GM10266 (cell line): ENCODE measurements around the gene PLPPR5.

Experiments
- DNase-seq: peaks from one replicate; pipeline ENCODE4 v3.0.0; 2012; ENCODE audit errors: extremely low spot score
- TF ChIP-seq, protein P1 (sequence below): IDR thresholded peaks from 2 replicates; pipeline ENCODE4 v1.5.1; 2012; ENCODE audit warnings: mild to moderate bottlenecking, low read depth; ENCODE audit not compliant: control insufficient read depth, insufficient read depth; ENCODE audit errors: missing control alignments

Gene PLPPR5

DNA sequence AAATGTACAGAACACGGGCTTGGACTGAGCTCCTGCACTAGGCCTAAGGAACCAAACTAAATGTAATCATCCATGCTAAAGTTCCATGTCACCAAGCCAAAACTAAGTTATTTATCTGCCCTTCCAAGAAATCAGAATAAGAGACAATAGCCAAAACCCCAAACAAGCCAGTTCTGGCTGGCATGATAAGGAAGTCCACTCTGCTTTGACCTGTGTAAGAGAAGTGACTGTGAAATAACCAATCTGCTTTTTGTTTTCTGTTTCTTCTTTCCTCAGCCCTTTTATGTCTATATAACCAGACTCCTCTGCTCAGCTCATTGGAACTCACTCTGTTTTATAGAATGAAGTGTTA, 15.1 kb downstream of the PLPPR5 start:
- TF ChIP-seq, protein P1, sequence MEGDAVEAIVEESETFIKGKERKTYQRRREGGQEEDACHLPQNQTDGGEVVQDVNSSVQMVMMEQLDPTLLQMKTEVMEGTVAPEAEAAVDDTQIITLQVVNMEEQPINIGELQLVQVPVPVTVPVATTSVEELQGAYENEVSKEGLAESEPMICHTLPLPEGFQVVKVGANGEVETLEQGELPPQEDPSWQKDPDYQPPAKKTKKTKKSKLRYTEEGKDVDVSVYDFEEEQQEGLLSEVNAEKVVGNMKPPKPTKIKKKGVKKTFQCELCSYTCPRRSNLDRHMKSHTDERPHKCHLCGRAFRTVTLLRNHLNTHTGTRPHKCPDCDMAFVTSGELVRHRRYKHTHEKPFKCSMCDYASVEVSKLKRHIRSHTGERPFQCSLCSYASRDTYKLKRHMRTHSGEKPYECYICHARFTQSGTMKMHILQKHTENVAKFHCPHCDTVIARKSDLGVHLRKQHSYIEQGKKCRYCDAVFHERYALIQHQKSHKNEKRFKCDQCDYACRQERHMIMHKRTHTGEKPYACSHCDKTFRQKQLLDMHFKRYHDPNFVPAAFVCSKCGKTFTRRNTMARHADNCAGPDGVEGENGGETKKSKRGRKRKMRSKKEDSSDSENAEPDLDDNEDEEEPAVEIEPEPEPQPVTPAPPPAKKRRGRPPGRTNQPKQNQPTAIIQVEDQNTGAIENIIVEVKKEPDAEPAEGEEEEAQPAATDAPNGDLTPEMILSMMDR = no peak
- DNase-seq = no peak

DNA sequence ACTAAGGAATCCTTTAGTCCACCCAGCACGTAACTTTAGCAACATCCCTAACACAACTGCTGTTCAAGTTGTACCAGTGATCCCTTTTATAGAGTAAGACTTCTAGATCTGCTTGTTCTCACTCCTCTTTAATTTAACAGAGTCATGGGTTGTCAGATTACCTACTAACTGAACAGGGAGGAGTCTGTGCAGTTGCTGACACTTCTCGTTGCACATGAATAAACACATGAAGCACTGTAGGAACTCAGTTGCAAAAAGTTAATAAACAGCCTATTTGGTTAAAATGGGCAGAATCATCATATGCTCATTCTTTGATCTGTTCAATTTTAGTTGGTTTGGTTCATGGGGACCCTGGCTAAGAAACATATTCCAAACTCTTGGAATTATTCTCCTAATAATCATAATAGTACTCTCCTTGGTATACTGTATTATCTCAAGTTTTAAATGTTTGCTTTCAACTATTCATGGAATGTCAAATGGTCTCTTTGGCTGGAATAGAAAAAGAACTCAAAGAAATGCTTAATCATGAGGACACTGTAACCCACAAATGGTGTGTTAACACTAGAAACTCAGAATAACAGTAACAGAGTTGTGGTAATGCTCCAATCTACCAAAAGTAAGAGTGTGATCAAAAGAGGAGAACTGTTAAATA, 15.6 kb downstream of the PLPPR5 start:
- TF ChIP-seq, protein P1 = no peak
- no peak for DNase-seq

DNA sequence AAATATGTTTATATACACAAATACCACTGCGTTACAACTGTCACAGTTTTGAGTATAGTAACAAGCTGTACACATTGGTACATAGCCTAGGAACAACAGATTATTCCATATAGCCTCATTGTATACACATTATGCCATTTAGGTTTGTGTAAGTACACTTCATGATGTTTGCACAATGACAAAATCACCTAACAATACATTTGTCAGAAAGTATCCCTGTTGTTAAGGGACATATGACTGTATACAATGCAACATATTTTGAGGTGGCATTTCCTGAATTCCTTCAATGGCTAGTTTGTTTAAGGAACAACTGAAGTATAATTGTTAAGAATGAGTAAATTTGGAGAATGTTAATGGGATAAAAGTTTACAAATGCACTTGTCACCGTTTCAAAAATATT, 19.0 kb downstream of the PLPPR5 start:
- no peak for DNase-seq
- TF ChIP-seq, protein P1 = no peak

DNA sequence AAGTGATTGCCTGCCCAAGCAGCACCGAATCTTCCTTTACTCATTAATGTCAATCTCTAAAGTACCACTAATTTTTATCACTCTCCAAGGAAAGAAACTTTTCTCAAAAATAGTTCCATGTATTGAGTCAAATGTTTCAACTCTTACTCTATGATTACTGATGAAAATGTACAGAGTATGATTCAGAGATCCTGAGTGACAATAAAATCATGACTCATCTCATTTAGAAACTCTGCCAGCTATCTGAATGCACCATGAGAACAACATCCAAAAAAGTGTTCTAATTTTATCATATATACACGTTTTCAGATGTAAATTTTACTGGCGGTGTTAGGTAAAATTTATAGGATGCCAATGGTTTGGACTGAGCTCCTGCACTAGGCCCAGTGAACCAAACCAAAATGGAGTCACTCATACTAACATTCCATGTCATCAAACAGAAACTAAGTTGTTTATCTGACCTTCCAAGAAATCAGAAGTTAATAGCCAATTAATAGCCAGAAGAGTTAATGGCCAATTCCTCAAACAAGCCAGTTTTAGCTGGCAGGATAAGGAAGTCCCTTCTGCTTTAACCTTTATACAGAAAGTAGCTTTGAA, 22.6 kb downstream of the PLPPR5 start:
- DNase-seq = no peak
- TF ChIP-seq, protein P1 = no peak

DNA sequence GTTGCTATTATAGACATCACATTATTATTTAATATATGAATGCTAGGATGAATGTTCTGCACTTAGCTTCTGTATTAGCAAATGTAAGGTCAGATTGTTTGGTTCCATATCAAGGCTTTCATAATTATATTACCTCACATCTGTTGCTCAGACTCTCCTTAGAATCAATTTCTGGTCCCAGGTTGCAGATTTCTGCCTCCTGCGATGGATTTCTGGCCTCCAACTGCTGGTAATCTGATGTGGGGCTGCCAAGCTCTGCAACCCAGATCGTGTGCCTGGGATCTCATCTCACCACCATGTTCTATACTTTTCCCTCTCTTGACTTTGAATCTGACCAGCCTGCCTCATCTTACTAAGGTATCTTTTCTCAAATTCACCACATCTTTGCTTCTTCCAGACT, 25.2 kb downstream of the PLPPR5 start:
- no peak for DNase-seq
- TF ChIP-seq, protein P1 = no peak

DNA sequence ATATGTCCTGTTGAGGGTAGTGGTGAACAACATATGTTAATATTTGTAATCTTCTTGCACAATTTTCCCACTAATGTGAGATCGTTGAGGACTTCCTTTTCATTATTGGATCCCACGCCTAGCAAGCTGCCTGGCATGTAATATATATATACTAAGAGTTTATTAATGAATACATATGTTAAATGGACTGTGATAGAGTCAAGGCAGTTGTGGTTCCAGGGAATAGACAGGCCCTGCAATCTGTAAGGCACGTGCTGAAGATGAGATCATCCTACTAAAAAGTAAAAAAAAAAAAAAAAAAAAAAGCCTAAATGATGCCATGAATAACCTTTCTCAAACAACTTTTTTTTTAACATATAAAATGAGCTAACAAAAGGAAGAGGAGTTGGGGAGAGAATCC, 28.9 kb downstream of the PLPPR5 start:
- TF ChIP-seq, protein P1 = no peak
- DNase-seq = no peak

DNA sequence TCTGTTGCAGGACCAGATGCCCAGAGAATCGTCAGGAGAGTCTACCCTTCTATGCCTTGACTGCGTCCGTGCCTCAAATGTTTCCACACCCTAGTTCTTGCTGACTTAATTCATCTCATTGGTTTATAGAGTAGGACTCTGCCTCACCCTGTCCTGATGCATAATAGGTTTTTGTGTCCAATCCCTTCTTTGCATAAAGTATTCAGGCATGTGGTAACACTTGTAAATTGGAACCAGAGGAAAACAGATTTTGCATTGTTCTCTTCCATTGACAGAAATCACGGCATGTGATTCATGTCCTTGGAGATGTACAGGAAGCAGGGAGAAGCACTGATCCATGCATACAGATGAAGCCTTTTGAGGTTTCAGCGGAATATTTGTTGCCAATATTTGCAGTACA, 29.5 kb downstream of the PLPPR5 start:
- no peak for DNase-seq
- TF ChIP-seq, protein P1 = no peak
